BLaER1 (cell line): ENCODE data around the gene HHAT.

ENCODE experiments used
- H3K27ac ChIP-seq: shearing (Covaris generic); formaldehyde crosslinking; 2 replicates; pipeline ENCODE4 v1.8.1; 2022
- H3K27me3 ChIP-seq: shearing (Covaris generic); formaldehyde crosslinking; 2 replicates; pipeline ENCODE4 v1.8.1; 2022
- H3K36me3 ChIP-seq: shearing (Covaris generic); formaldehyde crosslinking; 2 replicates; pipeline ENCODE4 v1.8.1; 2022
- H3K4me1 ChIP-seq: shearing (Covaris generic); formaldehyde crosslinking; 2 replicates; pipeline ENCODE4 v1.8.1; 2022
- H3K4me2 ChIP-seq: shearing (Covaris generic); formaldehyde crosslinking; 2 replicates; pipeline ENCODE4 v1.8.1; 2022
- H3K4me3 ChIP-seq: shearing (Covaris generic); formaldehyde crosslinking; 2 replicates; pipeline ENCODE4 v1.8.1; 2022
- H3K9ac ChIP-seq: shearing (Covaris generic); formaldehyde crosslinking; 2 replicates; pipeline ENCODE4 v1.8.1; 2022
- H3K9me3 ChIP-seq: shearing (Covaris generic); formaldehyde crosslinking; 2 replicates; pipeline ENCODE4 v1.8.1; 2022
- H4K20me1 ChIP-seq: shearing (Covaris generic); formaldehyde crosslinking; 2 replicates; pipeline ENCODE4 v1.8.1; 2022
- Cebpa-rat ChIP-seq: shearing (Covaris generic); IDR thresholded peaks from 2 replicates; pipeline ENCODE4 v1.8.1; 2022

Gene HHAT

GRCh38 chr1:210428696-210429095, 100.0 kb downstream of the HHAT start:
- H3K9ac ChIP-seq = no peak overlapping the region
- H3K27ac ChIP-seq = no peak overlapping the region
- H4K20me1 ChIP-seq = no peaks in the 10 kb centered on the region
- H3K4me3 ChIP-seq = no peak overlapping the region
- no peaks in the 10 kb centered on the region for H3K27me3 ChIP-seq
- H3K36me3 ChIP-seq = no peaks in the 10 kb centered on the region
- no peak for TF ChIP-seq Cebpa-rat
- 0 out of 2 replicates have a peak, but pooled peaks cover 4% of the 10 kb centered on the region for H3K9me3 ChIP-seq
- no peak overlapping the region for H3K4me2 ChIP-seq
- H3K4me1 ChIP-seq = no peaks in the 10 kb centered on the region

GRCh38 chr1:210434223-210434622, 105.5 kb downstream of the HHAT start:
- no peak overlapping the region for H3K4me3 ChIP-seq
- no peak for TF ChIP-seq Cebpa-rat
- no peak overlapping the region for H3K4me2 ChIP-seq

DNA sequence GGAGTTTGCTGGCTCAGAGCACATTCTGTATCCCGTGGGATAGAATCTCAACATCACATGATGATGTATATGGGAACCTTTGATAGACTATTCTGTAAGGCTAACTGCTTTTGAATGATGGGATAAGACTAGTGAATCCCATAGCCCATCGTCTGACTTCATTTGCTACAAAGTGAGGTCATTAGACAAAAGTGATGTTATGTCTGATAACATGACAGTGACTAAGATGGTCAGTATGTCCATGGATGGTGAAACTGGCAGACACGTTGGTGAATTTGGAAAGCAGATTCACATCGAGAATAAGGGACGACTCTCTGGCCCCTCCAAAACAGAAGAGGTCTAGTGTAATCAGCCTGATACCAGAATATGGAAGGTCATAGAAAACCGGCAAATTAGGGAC, 108.4 kb downstream of the HHAT start:
- H3K4me2 ChIP-seq = no peak overlapping the region
- H3K36me3 ChIP-seq = no peaks in the 10 kb centered on the region
- peaks cover 6% of the 10 kb centered on the region; the same call in 1 of the 2 replicates for H3K4me1 ChIP-seq
- H3K4me3 ChIP-seq = no peak overlapping the region
- H3K9me3 ChIP-seq = no peaks in the 10 kb centered on the region; the same call in 1 of the 2 replicates
- no peak overlapping the region for H3K9ac ChIP-seq
- H3K27ac ChIP-seq = no peak overlapping the region
- H4K20me1 ChIP-seq = no peaks in the 10 kb centered on the region
- H3K27me3 ChIP-seq = no peaks in the 10 kb centered on the region
- no peak for TF ChIP-seq Cebpa-rat

More at GRCh38 chr1:210434223-210434622, 105.5 kb downstream of the HHAT start:
- no peak overlapping the region for H3K9ac ChIP-seq
- H3K27ac ChIP-seq = no peak overlapping the region
- H3K27me3 ChIP-seq = no peaks in the 10 kb centered on the region
- H3K4me1 ChIP-seq = no peaks in the 10 kb centered on the region
- H4K20me1 ChIP-seq = no peaks in the 10 kb centered on the region
- no peaks in the 10 kb centered on the region for H3K36me3 ChIP-seq
- no peaks in the 10 kb centered on the region; the same call in 1 of the 2 replicates for H3K9me3 ChIP-seq

DNA sequence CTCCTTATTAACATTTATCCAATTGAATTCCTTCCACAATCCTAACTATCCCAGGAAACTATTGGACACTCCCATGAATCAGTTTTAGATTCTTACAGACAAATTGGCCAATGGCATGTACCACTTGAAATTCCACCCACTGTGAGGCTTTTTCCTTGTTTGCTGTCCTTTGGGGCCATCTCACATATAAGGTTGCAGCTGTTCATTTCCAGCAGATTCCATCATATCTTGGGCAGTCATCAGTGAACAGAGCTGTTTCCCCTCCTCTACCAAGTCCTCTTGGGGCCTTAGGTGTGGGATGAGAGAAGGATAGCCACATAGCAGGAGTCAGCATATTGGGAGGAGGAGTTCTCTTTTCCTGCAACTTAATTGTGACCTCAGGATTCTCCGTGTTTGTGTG, 109.1 kb downstream of the HHAT start:
- Histone ChIP-seq H3K4me1 (peaks cover 6% of the 10 kb centered on the region; the same call in 1 of the 2 replicates), H3K4me3 (no peak overlapping the region), H3K36me3 (no peaks in the 10 kb centered on the region), H3K9me3 (no peaks in the 10 kb centered on the region; the same call in 1 of the 2 replicates), H3K27me3 (no peaks in the 10 kb centered on the region), H3K4me2 (no peak overlapping the region), H3K9ac (no peak overlapping the region), H3K27ac (no peak overlapping the region), H4K20me1 (no peaks in the 10 kb centered on the region)
- TF ChIP-seq Cebpa-rat = no peak

DNA sequence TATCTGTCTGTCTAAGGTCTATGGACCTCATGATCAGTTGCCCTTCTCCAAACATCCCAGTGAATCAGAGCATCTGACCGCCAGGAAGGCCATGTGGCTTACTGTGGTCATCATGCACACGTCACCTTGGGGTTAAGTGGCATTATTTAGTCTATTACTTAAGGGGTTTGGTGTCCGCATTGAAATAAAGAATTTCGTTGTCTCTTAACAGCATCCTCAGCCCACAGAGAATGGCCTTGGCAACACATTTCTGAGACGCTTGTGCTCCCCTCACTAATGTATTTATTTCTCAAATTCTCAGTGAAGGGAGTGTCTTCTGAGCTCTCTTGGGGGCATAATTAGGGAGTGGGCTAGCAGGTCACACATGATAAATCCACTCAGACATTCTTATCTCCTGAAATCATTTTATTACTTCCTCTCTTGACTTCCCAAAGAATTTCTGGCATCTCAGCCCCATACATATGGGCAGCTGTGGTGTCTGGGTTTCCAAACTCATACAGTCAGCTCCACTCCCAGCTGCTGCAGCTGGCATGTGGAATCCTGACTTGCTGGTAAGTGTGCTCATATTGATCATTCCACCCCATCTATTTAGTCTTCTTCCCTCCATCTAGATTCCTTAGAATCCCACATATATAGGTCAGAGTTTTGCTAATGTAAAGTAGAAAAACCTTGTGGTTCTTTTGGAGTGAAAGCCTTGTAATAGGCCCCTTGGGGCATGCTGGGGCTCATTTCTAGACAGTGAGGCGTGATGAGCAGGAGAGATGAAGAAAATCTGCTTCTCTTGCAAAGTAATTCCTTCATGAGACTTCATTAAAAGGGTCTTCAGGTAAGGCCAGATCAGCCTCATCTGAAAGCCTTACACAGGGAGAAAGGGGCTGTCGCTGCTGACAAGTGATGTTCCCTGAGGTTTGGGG, 110.5 kb downstream of the HHAT start:
- Histone ChIP-seq H3K4me2 (no peak overlapping the region), H3K36me3 (no peaks in the 10 kb centered on the region), H3K9me3 (no peaks in the 10 kb centered on the region; the same call in 1 of the 2 replicates), H3K4me1 (peaks cover 6% of the 10 kb centered on the region; the same call in 1 of the 2 replicates), H3K9ac (no peak overlapping the region), H3K4me3 (no peak overlapping the region), H3K27ac (no peak overlapping the region), H3K27me3 (no peaks in the 10 kb centered on the region), H4K20me1 (no peaks in the 10 kb centered on the region)
- no peak for TF ChIP-seq Cebpa-rat

DNA sequence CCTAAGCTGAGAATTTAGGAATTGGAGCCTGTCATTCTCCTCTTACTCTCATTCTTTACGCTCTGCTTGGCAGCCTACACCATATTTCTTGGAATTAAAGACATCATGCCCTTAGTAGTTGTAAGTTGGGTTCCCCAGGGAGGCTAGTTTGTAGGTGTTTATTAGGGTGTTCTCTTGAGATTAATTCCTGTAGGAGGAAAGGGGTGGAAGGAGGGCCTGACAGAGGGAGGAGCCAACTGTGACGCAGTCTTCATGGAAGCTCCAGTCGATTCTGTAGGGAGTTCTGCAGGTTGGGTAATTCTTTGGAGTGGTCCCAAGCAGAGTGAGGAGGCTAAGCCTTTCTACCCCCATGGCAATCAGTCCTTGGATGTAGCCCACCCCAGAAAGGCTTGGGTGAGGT, 111.4 kb downstream of the HHAT start:
- no peak overlapping the region for H3K27ac ChIP-seq
- H3K4me3 ChIP-seq = no peak overlapping the region
- peaks cover 6% of the 10 kb centered on the region; the same call in 1 of the 2 replicates for H3K4me1 ChIP-seq

DNA sequence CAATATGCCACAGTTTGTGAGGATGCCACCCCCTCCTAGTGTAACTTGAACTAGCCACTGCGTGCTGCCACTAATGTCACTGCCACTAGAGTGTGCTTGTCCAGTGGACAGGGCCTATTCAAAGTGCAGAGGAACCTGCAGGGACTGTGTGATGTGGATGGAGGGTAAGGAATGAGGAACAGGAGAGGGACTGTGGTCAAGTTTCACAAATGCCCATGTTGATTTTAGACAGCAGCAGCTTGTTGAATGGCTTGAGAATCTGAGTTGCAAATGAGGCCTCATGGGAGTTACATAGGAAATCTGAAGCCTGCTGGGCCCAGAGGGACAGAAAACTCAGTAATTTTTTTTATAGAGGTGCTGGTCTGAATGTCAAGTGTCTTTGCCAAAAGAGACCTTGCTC, 112.3 kb downstream of the HHAT start:
- peaks cover 6% of the 10 kb centered on the region; the same call in 1 of the 2 replicates for H3K4me1 ChIP-seq
- TF ChIP-seq Cebpa-rat = no peak
- H3K27ac ChIP-seq = no peak overlapping the region
- H4K20me1 ChIP-seq = no peaks in the 10 kb centered on the region
- no peak overlapping the region for H3K4me3 ChIP-seq
- no peaks in the 10 kb centered on the region; the same call in 1 of the 2 replicates for H3K9me3 ChIP-seq
- H3K4me2 ChIP-seq = no peak overlapping the region
- no peaks in the 10 kb centered on the region for H3K36me3 ChIP-seq
- no peaks in the 10 kb centered on the region for H3K27me3 ChIP-seq
- no peak overlapping the region for H3K9ac ChIP-seq

More for the DNA sequence above, 111.4 kb downstream of the HHAT start:
- Histone ChIP-seq H3K9me3 (no peaks in the 10 kb centered on the region; the same call in 1 of the 2 replicates), H3K36me3 (no peaks in the 10 kb centered on the region), H3K27me3 (no peaks in the 10 kb centered on the region), H3K4me2 (no peak overlapping the region), H3K9ac (no peak overlapping the region), H4K20me1 (no peaks in the 10 kb centered on the region)
- TF ChIP-seq Cebpa-rat = no peak

DNA sequence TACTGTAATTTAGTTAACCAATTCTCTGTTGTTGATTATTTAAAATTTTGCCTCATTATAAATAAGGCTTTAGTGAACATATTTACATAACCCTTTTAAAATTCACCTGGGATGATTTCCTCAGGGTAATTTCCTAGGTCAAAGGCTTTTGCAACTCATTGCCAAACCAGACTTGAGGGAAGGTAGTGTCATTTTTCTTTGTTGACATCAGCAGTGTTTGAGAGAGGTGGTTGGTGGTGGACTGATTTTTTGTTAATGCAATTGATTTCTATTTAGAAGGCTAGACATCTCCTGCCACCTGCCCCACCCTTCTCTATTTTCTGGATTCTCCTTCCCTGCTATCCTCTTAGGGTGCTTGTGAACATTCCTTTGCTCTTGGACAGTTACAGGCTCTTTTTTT, 116.8 kb downstream of the HHAT start:
- H3K4me1 ChIP-seq = peaks cover 6% of the 10 kb centered on the region; the same call in 1 of the 2 replicates
- H3K9me3 ChIP-seq = no peaks in the 10 kb centered on the region
- H3K27ac ChIP-seq = no peak overlapping the region
- no peak overlapping the region for H3K4me2 ChIP-seq
- no peak overlapping the region for H3K9ac ChIP-seq
- H4K20me1 ChIP-seq = no peaks in the 10 kb centered on the region
- no peaks in the 10 kb centered on the region for H3K36me3 ChIP-seq
- no peak for TF ChIP-seq Cebpa-rat
- H3K4me3 ChIP-seq = no peak overlapping the region
- no peaks in the 10 kb centered on the region for H3K27me3 ChIP-seq

GRCh38 chr1:210445931-210446330, 117.2 kb downstream of the HHAT start:
- Histone ChIP-seq H3K9me3 (no peaks in the 10 kb centered on the region), H3K27me3 (no peaks in the 10 kb centered on the region), H3K27ac (no peak overlapping the region), H3K36me3 (no peaks in the 10 kb centered on the region), H3K4me2 (no peak overlapping the region), H3K9ac (no peak overlapping the region), H4K20me1 (no peaks in the 10 kb centered on the region), H3K4me3 (no peak overlapping the region), H3K4me1 (peaks cover 4% of the 10 kb centered on the region; the same call in 1 of the 2 replicates)
- TF ChIP-seq Cebpa-rat = no peak

- Histone ChIP-seq H3K9ac (no peak overlapping the region), H3K4me2 (no peak overlapping the region), H3K27ac (no peak overlapping the region)
These were observed 117.8 kb downstream of the HHAT start for GRCh38 chr1:210446479-210446878.

More at GRCh38 chr1:210446479-210446878, 117.8 kb downstream of the HHAT start:
- H3K4me1 ChIP-seq = no peaks in the 10 kb centered on the region
- H3K9me3 ChIP-seq = no peaks in the 10 kb centered on the region
- H4K20me1 ChIP-seq = no peaks in the 10 kb centered on the region
- H3K4me3 ChIP-seq = no peak overlapping the region
- no peaks in the 10 kb centered on the region for H3K27me3 ChIP-seq
- TF ChIP-seq Cebpa-rat = no peak
- no peaks in the 10 kb centered on the region for H3K36me3 ChIP-seq
